ENCODE results near the gene CUX1. TPM values are rescaled to one million over a fixed set of nuclear protein-coding genes. Genes with fewer than 3 reads are reported as not detected.
A peak's percentile ranks its signal among the peaks of the same experiment; 100 is the strongest.

Gene CUX1
- total RNA-seq, 1 experiment from 2014 or later: 64.3 TPM

DNA sequence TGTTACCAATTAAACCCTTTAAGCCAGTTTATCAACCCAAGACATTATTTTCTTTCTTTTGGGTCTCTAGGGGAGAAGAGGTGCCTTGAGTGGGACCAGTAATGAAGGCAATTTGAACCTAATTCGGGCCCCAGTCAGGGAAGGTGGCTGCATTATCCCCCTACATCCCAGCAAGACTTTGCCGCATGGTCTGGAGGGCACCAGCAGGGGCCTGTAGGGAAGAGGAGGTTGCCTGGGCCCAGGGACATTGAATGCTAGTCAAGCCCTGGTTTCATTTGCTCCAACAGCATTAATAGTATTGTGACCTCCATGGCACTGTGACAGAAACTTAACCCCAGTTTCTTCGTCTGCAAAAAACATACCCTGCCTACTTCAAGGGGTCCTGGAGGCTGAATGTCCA is 108.8 kb downstream of the CUX1 start (continued):
- TF ChIP-seq, protein P1, sequence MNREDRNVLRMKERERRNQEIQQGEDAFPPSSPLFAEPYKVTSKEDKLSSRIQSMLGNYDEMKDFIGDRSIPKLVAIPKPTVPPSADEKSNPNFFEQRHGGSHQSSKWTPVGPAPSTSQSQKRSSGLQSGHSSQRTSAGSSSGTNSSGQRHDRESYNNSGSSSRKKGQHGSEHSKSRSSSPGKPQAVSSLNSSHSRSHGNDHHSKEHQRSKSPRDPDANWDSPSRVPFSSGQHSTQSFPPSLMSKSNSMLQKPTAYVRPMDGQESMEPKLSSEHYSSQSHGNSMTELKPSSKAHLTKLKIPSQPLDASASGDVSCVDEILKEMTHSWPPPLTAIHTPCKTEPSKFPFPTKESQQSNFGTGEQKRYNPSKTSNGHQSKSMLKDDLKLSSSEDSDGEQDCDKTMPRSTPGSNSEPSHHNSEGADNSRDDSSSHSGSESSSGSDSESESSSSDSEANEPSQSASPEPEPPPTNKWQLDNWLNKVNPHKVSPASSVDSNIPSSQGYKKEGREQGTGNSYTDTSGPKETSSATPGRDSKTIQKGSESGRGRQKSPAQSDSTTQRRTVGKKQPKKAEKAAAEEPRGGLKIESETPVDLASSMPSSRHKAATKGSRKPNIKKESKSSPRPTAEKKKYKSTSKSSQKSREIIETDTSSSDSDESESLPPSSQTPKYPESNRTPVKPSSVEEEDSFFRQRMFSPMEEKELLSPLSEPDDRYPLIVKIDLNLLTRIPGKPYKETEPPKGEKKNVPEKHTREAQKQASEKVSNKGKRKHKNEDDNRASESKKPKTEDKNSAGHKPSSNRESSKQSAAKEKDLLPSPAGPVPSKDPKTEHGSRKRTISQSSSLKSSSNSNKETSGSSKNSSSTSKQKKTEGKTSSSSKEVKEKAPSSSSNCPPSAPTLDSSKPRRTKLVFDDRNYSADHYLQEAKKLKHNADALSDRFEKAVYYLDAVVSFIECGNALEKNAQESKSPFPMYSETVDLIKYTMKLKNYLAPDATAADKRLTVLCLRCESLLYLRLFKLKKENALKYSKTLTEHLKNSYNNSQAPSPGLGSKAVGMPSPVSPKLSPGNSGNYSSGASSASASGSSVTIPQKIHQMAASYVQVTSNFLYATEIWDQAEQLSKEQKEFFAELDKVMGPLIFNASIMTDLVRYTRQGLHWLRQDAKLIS (CRISPR knock-in tag; IDR thresholded peaks at IDR 0.05; ENCODE audit: borderline replicate concordance): no peak
- TF ChIP-seq ZBTB21 (CRISPR knock-in tag; IDR thresholded peaks at IDR 0.05; ENCODE audit: borderline replicate concordance) (no peak), ESRRA (CRISPR knock-in tag; IDR thresholded peaks at IDR 0.05; ENCODE audit: borderline replicate concordance) (no peak), ZNF263 (CRISPR knock-in tag; IDR thresholded peaks at IDR 0.05; ENCODE audit: low read depth) (no peak), TEAD4 (CRISPR knock-in tag; IDR thresholded peaks at IDR 0.05) (no peak)
- TF ChIP-seq, protein P2, sequence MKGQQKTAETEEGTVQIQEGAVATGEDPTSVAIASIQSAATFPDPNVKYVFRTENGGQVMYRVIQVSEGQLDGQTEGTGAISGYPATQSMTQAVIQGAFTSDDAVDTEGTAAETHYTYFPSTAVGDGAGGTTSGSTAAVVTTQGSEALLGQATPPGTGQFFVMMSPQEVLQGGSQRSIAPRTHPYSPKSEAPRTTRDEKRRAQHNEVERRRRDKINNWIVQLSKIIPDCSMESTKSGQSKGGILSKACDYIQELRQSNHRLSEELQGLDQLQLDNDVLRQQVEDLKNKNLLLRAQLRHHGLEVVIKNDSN (CRISPR knock-in tag; IDR thresholded peaks at IDR 0.05): no peak
- TF ChIP-seq, protein P3, sequence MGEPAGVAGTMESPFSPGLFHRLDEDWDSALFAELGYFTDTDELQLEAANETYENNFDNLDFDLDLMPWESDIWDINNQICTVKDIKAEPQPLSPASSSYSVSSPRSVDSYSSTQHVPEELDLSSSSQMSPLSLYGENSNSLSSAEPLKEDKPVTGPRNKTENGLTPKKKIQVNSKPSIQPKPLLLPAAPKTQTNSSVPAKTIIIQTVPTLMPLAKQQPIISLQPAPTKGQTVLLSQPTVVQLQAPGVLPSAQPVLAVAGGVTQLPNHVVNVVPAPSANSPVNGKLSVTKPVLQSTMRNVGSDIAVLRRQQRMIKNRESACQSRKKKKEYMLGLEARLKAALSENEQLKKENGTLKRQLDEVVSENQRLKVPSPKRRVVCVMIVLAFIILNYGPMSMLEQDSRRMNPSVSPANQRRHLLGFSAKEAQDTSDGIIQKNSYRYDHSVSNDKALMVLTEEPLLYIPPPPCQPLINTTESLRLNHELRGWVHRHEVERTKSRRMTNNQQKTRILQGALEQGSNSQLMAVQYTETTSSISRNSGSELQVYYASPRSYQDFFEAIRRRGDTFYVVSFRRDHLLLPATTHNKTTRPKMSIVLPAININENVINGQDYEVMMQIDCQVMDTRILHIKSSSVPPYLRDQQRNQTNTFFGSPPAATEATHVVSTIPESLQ (CRISPR knock-in tag; IDR thresholded peaks at IDR 0.05): no peak

DNA sequence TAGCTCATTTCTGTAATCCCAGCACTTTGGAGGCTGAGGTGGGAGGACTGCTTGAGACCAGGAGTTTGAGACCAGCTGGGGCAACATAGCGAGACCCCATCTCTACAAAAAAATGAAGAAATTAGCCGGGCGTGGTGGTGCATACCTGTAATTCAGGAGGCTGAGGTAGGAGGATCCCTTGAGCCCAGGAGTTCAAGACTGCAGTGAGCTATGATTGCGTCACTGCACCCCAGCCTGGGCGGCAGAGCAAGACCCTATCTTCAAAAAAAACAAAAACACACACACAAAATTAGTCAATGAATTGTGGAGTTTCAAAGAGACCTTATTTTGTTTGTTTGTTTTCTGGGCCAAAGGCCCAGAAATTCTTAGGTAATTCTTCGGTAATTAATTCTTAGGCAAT is 110.0 kb downstream of the CUX1 start:
- no peaks in the 10 kb centered on the region for H3K27me3 Mint-ChIP-seq (ENCODE audit: low read depth)
- H3K36me3 Mint-ChIP-seq: peaks cover 15% of the 10 kb centered on the region
- DNase-seq (ENCODE audit: low spot score): no peak
- peaks cover 69% of the 10 kb centered on the region for H3K4me1 Mint-ChIP-seq
- TF ChIP-seq TP53 (CRISPR knock-in tag; IDR thresholded peaks at IDR 0.05): no peak
- TF ChIP-seq, protein P4, sequence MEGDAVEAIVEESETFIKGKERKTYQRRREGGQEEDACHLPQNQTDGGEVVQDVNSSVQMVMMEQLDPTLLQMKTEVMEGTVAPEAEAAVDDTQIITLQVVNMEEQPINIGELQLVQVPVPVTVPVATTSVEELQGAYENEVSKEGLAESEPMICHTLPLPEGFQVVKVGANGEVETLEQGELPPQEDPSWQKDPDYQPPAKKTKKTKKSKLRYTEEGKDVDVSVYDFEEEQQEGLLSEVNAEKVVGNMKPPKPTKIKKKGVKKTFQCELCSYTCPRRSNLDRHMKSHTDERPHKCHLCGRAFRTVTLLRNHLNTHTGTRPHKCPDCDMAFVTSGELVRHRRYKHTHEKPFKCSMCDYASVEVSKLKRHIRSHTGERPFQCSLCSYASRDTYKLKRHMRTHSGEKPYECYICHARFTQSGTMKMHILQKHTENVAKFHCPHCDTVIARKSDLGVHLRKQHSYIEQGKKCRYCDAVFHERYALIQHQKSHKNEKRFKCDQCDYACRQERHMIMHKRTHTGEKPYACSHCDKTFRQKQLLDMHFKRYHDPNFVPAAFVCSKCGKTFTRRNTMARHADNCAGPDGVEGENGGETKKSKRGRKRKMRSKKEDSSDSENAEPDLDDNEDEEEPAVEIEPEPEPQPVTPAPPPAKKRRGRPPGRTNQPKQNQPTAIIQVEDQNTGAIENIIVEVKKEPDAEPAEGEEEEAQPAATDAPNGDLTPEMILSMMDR (IDR thresholded peaks at IDR 0.05): no peak
- peak; percentile 82; the same call in 1 of the 2 replicates for TF ChIP-seq ZNF121 (CRISPR knock-in tag; IDR thresholded peaks at IDR 0.05)
- TF ChIP-seq GTF2I (CRISPR knock-in tag; conservative IDR thresholded peaks at IDR 0.05): peak; percentile 65; the same call in 1 of the 2 replicates
- H3K27ac Mint-ChIP-seq: no peak overlapping the region; the same call in 1 of the 2 replicates
- ChIA-PET POLR2A (interaction anchor here (0.6 kb wide), 1 partner anchor 183 kb away, joined by 3 read pairs; no protein-coding TSS in a partner anchor), CTCF (no interaction called here)
- no peak overlapping the region for H3K4me3 Mint-ChIP-seq
- peaks cover 7% of the 10 kb centered on the region for H3K9me3 Mint-ChIP-seq
- no peak for ATAC-seq

DNA sequence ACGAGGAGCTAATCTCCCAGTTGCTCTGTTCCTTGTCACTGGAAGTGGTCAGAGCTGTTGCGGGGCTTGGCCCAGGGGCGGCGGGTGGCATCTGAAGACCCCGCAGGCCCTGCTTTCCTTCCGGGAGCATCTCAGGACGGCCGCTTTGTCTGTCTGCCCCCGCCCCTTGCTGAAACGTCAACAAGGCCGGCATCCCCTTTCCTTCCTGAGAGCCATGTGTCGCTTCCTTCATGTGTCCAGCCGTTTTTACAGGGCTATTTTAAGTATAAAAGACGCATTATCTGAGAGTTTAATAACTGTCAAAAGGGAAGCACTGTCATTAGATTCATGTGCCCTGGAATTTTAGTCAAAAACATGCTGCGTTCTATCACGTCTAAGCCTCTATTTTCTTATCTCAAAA is 110.4 kb downstream of the CUX1 start:
- DNase-seq (ENCODE audit: low spot score) (no peak), ATAC-seq (peak; percentile 23)
- Mint-ChIP-seq H3K9me3 (peaks cover 7% of the 10 kb centered on the region), H3K36me3 (peaks cover 15% of the 10 kb centered on the region), H3K27ac (no peak overlapping the region; the same call in 1 of the 2 replicates), H3K4me3 (no peak overlapping the region), H3K4me1 (peaks cover 69% of the 10 kb centered on the region), H3K27me3 (ENCODE audit: low read depth) (no peaks in the 10 kb centered on the region)
- CTCF ChIA-PET: no interaction called here
- POLR2A ChIA-PET: no interaction called here
- TF ChIP-seq, protein P5, sequence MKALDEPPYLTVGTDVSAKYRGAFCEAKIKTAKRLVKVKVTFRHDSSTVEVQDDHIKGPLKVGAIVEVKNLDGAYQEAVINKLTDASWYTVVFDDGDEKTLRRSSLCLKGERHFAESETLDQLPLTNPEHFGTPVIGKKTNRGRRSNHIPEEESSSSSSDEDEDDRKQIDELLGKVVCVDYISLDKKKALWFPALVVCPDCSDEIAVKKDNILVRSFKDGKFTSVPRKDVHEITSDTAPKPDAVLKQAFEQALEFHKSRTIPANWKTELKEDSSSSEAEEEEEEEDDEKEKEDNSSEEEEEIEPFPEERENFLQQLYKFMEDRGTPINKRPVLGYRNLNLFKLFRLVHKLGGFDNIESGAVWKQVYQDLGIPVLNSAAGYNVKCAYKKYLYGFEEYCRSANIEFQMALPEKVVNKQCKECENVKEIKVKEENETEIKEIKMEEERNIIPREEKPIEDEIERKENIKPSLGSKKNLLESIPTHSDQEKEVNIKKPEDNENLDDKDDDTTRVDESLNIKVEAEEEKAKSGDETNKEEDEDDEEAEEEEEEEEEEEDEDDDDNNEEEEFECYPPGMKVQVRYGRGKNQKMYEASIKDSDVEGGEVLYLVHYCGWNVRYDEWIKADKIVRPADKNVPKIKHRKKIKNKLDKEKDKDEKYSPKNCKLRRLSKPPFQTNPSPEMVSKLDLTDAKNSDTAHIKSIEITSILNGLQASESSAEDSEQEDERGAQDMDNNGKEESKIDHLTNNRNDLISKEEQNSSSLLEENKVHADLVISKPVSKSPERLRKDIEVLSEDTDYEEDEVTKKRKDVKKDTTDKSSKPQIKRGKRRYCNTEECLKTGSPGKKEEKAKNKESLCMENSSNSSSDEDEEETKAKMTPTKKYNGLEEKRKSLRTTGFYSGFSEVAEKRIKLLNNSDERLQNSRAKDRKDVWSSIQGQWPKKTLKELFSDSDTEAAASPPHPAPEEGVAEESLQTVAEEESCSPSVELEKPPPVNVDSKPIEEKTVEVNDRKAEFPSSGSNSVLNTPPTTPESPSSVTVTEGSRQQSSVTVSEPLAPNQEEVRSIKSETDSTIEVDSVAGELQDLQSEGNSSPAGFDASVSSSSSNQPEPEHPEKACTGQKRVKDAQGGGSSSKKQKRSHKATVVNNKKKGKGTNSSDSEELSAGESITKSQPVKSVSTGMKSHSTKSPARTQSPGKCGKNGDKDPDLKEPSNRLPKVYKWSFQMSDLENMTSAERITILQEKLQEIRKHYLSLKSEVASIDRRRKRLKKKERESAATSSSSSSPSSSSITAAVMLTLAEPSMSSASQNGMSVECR (CRISPR knock-in tag; IDR thresholded peaks at IDR 0.05; ENCODE audit: borderline replicate concordance): no peak
- TF ChIP-seq, protein P6, sequence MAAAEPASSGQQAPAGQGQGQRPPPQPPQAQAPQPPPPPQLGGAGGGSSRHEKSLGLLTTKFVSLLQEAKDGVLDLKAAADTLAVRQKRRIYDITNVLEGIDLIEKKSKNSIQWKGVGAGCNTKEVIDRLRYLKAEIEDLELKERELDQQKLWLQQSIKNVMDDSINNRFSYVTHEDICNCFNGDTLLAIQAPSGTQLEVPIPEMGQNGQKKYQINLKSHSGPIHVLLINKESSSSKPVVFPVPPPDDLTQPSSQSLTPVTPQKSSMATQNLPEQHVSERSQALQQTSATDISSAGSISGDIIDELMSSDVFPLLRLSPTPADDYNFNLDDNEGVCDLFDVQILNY (CRISPR knock-in tag; IDR thresholded peaks at IDR 0.05): no peak
- TF ChIP-seq FOXK1 (CRISPR knock-in tag; IDR thresholded peaks at IDR 0.05): 0 out of 2 replicates have a peak, but pooled peaks have one; percentile 29
